GM18507 (cell line): Measurements from ENCODE around the gene COL19A1.

Experiments
- DNase-seq: peaks from one replicate; pipeline ENCODE4 v3.0.0; 2011; ENCODE audit warnings: low read depth; ENCODE audit not compliant: insufficient read length; ENCODE audit errors: extremely low spot score
- FAIRE-seq: peaks from 2 replicates; lab custom pipeline; 2011; peaks lifted over from hg19 to GRCh38; lab: Jason Lieb, UNC

The COL19A1 gene

DNA sequence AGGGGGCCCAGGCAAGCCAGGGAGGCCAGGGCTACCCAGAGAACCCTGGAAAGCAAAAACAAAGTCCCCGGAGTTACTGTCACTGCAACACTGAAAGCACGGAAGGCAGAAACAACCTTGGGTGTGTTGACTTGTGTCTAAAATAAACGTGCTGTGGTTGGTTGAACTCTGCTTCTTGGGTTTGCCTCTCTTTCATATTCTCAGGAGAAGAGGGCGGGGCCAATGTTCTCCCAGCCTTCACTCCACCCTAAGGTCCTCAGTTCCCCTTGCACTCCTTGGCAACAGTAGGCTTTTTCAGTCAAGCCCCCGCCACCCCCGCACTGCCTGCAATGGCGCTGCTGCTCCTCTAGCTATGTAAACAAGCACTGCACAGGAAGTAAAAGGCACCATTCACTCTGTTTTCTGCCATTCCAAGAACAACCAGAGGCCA lies 375.6 kb downstream of the COL19A1 start:
- DNase-seq (no peak), FAIRE-seq (no peak)

GRCh38 chr6:70246118-70246517 lies 379.8 kb downstream of the COL19A1 start:
- DNase-seq: no peak
- no peak for FAIRE-seq

DNA sequence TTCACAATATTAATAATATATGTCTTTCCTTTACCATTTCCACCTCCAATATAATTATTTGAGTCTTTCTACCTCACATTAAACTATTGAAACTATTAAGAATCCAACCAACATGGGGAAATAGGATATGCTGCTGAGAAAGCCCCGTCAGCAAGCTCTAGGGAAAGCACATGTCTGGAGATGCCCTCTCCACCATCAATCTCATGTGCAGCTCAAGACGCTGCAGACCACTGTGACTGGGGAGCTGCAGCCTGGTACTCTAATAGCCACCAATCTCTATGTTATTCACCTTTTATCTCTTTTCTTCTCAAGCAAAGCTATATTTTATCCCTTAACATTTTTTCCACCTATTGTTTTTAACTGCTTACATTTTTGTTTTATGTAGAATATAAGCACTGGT lies 386.2 kb downstream of the COL19A1 start:
- DNase-seq: no peak
- no peak for FAIRE-seq

DNA sequence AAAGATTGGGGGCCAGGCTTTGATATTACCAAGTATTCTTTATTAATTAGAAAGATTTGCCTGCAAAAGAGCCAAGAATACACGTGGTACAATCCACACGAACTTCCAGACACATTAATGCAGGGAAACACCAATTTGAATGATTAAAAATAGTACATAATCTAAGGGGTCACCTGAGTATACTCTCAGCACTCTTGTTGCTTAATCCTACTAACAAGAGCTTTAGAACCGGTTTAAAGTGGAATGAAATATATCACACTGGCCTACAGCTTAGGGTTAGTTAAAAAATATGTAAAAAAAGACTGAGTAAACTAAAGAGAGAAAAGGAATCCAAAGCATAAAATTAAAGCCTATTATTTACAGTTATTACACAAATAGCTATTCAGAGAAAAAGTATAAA lies 387.6 kb downstream of the COL19A1 start:
- no peak for FAIRE-seq
- DNase-seq: no peak

DNA sequence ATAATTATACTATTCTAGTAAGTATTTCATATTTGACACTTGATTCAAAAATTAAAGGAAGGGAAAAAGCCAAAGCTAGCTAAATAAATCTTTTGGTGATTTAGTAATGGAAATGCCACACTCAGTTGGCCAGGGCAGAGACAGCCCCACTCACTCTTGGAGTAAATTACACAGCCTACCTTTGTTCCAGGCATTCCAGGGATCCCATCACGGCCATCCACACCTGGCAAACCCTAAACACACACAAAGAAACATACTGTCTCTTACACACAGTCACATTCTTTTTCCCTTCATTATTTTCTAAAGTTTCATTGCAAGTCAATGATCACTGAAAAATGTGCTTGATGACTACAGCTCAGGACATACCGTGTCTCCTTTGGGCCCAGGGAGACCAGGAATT lies 388.4 kb downstream of the COL19A1 start:
- FAIRE-seq (no peak), DNase-seq (no peak)

GRCh38 chr6:70257768-70258273 lies 391.5 kb downstream of the COL19A1 start:
- DNase-seq (no peak), FAIRE-seq (no peak)

GRCh38 chr6:70258483-70258882 lies 392.1 kb downstream of the COL19A1 start:
- FAIRE-seq: no peak

More at GRCh38 chr6:70258483-70258882, 392.1 kb downstream of the COL19A1 start:
- DNase-seq: no peak
